Measurements from ENCODE around the gene AHRR. TPM values are rescaled to one million over a fixed set of nuclear protein-coding genes. Genes with fewer than 3 reads are reported as not detected.

AHRR gene
- total and polyA plus RNA-seq, 2 experiments from 2014 or later: 0.27 to 1.8 TPM

DNA sequence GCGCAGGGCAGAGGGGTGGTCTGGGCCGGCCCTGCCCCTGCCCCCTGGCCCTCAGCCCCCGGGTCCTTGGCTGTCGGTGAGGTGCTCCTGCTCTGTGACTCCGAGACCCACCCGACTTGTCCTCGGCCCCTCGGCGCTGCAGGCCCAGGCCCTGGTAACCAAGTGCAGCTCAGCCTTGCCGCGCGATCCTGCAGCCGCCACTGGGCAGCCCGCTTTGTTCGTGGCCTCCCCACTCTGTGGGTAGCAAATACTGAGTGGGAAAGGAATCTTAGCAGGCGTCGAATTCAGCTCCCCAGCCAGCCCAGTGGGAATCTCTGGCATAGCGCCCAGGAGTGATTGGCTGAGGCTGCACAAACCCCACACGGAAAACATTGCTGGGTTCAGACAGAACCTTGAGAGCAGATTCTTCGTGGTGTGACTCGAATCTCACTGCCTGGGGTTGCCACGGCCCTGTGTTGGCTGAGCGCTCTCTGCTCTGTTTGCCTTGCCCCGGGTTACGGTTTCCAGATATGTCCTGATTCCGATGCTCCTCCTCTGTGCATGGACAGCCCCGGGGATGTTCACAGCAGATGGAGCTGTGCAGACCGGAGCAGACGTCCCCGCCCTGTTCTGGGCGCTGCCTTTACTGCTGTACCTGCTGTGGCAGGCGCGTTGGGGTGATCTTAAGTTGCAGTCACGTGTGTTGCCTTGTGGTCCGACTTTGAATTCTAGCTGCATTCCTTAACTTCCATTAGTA is 108.1 kb downstream of the AHRR start (continued):
- TF ChIP-seq, protein P1, sequence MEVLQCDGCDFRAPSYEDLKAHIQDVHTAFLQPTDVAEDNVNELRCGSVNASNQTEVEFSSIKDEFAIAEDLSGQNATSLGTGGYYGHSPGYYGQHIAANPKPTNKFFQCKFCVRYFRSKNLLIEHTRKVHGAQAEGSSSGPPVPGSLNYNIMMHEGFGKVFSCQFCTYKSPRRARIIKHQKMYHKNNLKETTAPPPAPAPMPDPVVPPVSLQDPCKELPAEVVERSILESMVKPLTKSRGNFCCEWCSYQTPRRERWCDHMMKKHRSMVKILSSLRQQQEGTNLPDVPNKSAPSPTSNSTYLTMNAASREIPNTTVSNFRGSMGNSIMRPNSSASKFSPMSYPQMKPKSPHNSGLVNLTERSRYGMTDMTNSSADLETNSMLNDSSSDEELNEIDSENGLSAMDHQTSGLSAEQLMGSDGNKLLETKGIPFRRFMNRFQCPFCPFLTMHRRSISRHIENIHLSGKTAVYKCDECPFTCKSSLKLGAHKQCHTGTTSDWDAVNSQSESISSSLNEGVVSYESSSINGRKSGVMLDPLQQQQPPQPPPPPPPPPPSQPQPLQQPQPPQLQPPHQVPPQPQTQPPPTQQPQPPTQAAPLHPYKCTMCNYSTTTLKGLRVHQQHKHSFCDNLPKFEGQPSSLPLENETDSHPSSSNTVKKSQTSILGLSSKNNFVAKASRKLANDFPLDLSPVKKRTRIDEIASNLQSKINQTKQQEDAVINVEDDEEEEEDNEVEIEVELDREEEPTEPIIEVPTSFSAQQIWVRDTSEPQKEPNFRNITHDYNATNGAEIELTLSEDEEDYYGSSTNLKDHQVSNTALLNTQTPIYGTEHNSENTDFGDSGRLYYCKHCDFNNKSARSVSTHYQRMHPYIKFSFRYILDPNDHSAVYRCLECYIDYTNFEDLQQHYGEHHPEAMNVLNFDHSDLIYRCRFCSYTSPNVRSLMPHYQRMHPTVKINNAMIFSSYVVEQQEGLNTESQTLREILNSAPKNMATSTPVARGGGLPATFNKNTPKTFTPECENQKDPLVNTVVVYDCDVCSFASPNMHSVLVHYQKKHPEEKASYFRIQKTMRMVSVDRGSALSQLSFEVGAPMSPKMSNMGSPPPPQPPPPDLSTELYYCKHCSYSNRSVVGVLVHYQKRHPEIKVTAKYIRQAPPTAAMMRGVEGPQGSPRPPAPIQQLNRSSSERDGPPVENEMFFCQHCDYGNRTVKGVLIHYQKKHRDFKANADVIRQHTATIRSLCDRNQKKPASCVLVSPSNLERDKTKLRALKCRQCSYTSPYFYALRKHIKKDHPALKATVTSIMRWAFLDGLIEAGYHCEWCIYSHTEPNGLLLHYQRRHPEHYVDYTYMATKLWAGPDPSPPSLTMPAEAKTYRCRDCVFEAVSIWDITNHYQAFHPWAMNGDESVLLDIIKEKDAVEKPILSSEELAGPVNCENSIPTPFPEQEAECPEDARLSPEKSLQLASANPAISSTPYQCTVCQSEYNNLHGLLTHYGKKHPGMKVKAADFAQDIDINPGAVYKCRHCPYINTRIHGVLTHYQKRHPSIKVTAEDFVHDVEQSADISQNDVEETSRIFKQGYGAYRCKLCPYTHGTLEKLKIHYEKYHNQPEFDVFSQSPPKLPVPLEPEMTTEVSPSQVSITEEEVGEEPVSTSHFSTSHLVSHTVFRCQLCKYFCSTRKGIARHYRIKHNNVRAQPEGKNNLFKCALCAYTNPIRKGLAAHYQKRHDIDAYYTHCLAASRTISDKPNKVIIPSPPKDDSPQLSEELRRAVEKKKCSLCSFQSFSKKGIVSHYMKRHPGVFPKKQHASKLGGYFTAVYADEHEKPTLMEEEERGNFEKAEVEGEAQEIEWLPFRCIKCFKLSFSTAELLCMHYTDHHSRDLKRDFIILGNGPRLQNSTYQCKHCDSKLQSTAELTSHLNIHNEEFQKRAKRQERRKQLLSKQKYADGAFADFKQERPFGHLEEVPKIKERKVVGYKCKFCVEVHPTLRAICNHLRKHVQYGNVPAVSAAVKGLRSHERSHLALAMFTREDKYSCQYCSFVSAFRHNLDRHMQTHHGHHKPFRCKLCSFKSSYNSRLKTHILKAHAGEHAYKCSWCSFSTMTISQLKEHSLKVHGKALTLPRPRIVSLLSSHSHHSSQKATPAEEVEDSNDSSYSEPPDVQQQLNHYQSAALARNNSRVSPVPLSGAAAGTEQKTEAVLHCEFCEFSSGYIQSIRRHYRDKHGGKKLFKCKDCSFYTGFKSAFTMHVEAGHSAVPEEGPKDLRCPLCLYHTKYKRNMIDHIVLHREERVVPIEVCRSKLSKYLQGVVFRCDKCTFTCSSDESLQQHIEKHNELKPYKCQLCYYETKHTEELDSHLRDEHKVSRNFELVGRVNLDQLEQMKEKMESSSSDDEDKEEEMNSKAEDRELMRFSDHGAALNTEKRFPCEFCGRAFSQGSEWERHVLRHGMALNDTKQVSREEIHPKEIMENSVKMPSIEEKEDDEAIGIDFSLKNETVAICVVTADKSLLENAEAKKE (CRISPR knock-in tag; IDR thresholded peaks at IDR 0.05): no peak
- TF ChIP-seq, protein P2, sequence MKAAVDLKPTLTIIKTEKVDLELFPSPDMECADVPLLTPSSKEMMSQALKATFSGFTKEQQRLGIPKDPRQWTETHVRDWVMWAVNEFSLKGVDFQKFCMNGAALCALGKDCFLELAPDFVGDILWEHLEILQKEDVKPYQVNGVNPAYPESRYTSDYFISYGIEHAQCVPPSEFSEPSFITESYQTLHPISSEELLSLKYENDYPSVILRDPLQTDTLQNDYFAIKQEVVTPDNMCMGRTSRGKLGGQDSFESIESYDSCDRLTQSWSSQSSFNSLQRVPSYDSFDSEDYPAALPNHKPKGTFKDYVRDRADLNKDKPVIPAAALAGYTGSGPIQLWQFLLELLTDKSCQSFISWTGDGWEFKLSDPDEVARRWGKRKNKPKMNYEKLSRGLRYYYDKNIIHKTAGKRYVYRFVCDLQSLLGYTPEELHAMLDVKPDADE (IDR thresholded peaks at IDR 0.05): no peak
- TF ChIP-seq ZNF114 (CRISPR knock-in tag; IDR thresholded peaks at IDR 0.05) (no peak), ZNF331 (CRISPR knock-in tag; IDR thresholded peaks at IDR 0.05; ENCODE audit: low read depth) (no peak), EZH2 (IDR thresholded peaks at IDR 0.05; ENCODE audit: low read depth, unreplicated experiment) (no peak), EZH2phosphoT487 (IDR thresholded peaks at IDR 0.05; ENCODE audit: unreplicated experiment) (no peak), NANOG (IDR thresholded peaks at IDR 0.05; ENCODE audit: borderline replicate concordance) (no peak), JUNB (IDR thresholded peaks at IDR 0.05; ENCODE audit: unreplicated experiment) (no peak), STAT1 (IDR thresholded peaks at IDR 0.05; ENCODE audit: unreplicated experiment) (no peak), POLR2AphosphoS5 (IDR thresholded peaks at IDR 0.05; ENCODE audit: low read depth) (no peak), CREB1 (CRISPR knock-in tag; IDR thresholded peaks at IDR 0.05; ENCODE audit: low read depth) (no peak)
- TF ChIP-seq, protein P3, sequence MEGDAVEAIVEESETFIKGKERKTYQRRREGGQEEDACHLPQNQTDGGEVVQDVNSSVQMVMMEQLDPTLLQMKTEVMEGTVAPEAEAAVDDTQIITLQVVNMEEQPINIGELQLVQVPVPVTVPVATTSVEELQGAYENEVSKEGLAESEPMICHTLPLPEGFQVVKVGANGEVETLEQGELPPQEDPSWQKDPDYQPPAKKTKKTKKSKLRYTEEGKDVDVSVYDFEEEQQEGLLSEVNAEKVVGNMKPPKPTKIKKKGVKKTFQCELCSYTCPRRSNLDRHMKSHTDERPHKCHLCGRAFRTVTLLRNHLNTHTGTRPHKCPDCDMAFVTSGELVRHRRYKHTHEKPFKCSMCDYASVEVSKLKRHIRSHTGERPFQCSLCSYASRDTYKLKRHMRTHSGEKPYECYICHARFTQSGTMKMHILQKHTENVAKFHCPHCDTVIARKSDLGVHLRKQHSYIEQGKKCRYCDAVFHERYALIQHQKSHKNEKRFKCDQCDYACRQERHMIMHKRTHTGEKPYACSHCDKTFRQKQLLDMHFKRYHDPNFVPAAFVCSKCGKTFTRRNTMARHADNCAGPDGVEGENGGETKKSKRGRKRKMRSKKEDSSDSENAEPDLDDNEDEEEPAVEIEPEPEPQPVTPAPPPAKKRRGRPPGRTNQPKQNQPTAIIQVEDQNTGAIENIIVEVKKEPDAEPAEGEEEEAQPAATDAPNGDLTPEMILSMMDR (conservative IDR thresholded peaks at IDR 0.05; ENCODE audit: low read depth in 2 of 2): no peak
